Stimulated activated naive CD4-positive, alpha-beta T cell (primary cell): ENCODE measurements around the gene PHLDB3.
"Not testable (repeated sequence)": the region's sequence is repeated elsewhere in the genome, so short reads cannot be mapped to it uniquely, and the experiment has no call there.

Source experiments
- DNase-seq, 6 experiments: peaks; one replicate each; lab custom pipeline; 2025; lab: John Stamatoyannopoulos, UW

The PHLDB3 gene

GRCh38 chr19:43504426-43505185, at the start of gene PHLDB3:
Gene PHLDB3, minus strand, starts transcription at chr19:43504746. Its CDS starts 628 bp downstream, at chr19:43504118.
- peak in 3 of 6 experiments; percentile 27 to 57 (median 52) for DNase-seq

DNA sequence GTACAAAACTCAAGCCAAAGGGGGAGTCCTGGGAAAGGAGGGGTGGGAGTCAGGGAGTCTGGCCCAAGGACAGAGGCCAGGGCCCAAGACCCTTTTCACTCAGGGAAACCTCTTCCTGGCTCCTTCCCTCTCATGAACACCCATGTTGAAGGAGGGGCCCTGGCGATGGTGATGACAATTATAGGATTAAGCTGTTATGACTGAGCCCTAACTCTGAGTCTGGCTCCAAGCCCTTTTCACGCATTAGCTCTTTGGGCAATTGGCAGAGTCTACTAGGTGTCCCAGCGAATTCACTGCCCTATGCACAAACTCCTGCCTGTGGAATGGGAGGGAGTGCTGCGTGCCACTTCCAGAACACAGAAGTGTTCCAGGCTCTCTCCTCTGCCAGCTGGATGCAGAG, 49.1 kb upstream of the PHLDB3 start:
- no peak for DNase-seq

DNA sequence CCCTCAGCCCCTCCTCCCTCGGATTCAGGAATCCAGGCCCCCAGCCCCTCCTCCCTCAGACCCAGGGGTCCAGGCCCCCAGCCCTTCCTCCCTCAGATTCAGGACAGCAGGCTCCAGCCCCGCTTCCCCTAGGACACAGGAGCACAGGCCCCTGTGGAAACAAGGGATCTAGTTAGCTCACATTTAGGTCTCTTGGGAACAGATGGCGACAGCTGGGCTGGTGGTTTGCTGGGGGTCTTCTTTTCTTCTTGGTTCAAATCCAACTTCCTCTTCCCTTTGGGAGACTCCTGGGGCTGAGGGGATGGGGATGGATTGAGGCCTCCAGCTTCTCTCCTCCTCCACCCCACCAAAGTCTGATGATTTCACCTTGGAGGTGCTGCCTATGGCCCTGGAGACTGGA, 48.1 kb upstream of the PHLDB3 start:
- DNase-seq = no peak

GRCh38 chr19:43552198-43552450, 47.6 kb upstream of the PHLDB3 start:
- no peak for DNase-seq

GRCh38 chr19:43551399-43552197, 47.1 kb upstream of the PHLDB3 start:
- no peak for DNase-seq

DNA sequence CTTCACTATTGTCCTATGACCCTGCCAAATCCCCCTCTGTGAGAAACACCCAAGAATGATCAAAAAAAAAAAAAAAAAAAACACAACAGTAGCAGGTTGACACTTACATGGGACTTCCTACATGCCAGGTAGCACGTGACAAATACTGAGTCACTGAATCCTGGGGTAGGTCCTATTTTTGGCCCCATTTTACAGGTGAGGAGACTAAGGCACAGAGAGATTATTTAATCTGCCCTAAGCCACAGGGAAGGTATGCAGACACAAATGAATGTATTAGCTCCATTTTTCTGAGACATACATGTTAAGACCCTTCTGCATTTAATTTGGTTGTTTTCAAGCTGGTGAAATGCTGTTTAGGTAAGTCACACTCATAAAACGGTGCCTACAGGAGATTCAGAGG, 44.2 kb upstream of the PHLDB3 start:
- no peak for DNase-seq

DNA sequence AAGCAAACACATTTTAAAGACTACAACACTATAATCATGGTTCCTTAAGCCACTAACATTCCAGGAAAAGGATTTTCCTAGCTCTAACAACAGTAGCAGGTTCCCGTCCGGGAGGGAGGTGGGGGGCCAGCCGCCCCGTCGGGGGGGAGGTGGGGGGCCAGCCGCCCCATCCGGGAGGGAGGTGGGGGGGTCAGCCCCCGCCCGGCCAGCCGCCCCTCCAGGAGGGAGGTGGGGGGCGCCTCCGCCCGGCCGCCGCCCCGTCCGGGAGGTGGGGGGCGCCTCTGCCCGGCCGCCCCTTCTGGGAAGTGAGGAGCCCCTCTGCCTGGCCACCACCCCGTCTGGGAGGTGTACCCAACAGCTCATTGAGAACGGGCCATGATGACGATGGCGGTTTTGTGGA, 43.4 kb upstream of the PHLDB3 start:
- DNase-seq = not testable (repeated sequence)

GRCh38 chr19:43546581-43546980, 42.0 kb upstream of the PHLDB3 start:
- no peak for DNase-seq

- DNase-seq = no peak
Measured at GRCh38 chr19:43545981-43546380, 41.4 kb upstream of the PHLDB3 start.

DNA sequence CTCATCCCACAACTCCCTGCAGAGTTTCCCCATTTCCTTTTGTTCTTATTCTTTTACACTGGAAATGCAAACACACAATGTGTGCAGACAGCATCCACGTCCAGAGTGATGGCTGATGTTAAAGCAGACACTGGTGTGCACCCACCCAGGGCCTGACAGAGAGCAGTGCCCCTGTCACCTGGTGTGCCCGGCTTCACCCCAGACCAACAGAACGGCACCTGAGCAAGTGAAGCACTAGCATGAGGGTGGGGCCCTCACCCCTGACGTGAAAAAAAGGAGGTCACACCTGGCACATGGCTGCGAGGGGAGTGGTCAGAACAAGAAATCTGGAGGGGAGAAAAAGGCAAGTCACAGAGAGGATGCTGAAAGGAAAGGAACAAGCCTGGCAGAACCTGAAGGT, 40.7 kb upstream of the PHLDB3 start:
- DNase-seq = no peak

DNA sequence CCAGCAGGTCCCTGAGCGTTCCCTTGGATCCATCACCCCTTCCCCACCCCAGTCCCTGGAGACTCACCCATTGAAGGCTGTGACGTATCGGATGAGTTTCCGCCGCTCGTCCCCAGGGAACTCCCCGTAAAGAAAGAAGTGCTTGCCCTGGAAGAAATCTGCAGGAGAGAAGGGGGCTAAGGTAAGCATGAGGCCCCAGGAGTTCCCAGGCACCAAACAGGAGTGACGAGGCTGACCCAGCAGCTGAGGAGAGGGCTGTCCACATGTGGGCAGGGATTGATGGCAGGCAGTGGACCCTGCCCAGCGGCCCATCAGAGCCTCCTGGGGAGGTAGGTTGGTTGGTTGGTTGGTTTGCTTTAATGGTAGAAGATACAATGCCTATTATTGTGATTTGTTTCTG, 39.5 kb upstream of the PHLDB3 start:
- no peak for DNase-seq

- no peak for DNase-seq
Measured at GRCh38 chr19:43541920-43542650, 37.5 kb upstream of the PHLDB3 start.

- no peak for DNase-seq
Measured at GRCh38 chr19:43540381-43540780, 35.8 kb upstream of the PHLDB3 start.

DNA sequence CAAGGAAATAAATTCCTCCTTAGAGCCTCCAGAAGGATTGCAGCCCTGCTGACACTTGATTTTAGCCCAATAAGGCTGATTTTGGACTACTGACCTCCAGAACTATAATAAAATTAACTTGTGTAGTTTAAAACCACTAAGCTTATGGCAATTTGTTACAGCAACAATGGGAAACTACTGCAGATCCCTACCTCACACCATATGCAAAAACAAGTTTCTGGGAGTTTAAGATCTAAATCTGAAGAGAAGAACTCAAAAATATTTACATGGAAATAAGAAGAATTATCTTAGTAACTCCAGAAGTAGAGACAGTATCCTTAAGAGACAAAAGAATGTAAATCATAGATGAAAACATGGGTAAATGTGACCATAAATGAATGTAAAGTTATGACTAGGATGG, 34.4 kb upstream of the PHLDB3 start:
- DNase-seq = no peak

DNA sequence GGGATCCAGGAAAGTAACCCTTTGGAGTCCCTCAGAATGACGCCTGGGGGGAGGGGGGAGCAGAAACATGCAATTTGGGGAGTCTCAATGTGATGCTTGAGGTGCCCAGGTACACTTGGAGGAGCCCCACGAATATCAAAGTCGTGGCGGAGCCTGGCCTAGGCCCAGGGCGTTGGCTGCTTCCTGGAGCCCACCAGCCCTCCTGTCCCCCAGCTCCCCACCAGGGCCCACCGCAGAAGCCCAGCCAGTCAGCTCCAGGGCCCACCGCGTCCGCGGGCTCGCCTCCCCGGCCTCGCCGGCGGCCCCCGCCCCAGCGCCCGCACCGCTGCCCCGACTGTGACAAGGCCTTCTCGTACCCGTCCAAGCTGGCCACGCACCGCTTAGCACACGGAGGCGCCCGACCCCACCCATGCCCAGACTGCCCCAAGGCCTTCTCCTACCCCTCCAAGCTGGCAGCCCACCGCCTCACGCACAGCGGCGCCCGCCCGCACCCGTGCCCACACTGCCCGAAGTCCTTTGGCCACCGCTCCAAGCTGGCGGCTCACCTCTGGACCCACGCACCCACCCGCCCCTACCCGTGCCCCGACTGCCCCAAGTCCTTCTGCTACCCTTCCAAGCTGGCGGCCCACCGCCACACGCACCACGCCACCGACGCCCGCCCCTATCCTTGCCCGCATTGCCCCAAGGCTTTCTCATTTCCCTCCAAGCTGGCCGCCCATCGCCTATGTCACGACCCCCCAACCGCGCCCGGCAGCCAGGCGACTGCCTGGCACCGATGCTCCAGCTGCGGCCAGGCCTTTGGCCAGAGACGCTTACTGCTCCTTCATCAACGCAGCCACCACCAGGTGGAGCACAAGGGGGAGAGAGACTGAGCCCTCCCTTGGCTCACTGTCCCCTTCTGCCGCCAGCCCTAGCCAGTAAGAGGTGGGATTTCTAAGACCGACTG, 30.5 kb upstream of the PHLDB3 start:
- peak in 4 of 6 experiments; percentile 5 to 24 (median 12) for DNase-seq

DNA sequence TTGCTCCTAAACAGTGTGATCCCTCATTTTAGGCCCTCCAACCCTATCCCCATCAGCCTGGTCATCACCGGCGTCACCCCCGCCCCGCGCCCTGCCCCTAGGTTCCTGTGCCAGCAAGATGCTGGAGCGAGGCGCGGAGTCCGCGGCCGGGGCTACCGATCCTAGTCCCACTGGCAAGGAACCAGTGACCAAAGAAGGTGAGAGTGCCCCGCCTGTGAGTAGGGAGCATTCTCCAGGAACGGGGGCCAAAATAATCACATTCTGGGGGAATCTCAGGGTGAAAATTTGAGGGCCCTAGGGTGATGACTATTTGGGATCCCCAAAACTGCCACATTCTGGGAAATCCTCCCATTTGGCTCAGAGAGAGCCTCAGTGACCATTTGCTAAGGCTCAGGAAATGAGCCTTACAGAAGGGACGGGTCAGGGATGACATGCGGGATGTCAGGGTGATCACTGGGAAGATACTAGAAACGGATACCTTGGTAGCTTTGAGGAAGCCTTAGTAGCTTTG, 29.8 kb upstream of the PHLDB3 start:
- no peak for DNase-seq

DNA sequence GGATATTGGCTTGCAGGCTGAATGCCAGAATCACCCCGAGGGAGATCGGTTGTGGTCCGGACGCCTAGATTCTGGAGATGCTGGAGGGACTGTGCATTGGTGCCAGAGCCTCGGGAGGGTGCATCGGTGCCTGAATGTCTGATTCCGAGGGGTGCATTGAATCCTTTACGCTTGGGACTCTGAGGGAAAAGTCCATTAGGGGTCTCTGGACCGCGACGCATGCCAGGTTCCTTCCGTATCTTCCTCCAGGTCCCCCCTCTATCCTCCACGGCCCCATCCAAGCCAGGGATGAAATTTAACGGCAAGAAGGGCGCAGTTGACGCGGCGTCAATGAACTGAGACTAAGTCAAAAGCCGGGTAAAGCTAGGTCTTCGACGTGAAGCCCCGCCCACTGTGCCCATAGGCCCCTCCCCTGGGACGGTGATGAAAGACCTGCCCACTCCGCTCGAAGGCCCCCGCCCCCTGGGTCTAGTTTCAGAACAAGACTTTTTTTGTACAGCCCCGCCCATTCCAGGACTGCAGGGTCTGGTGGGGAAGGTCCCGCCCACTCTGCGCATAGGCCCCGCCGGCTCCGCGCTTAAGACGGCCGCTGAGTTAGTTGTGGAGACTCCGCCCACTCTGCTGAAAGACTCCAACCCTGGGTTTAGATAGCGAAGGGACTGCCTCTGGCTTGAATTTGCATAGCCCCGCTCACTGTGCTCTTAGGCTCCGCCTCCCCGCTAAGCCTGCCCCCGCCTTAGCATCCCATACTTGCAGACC, 29.2 kb upstream of the PHLDB3 start:
- peak; percentile 86 to 95 (median 92) for DNase-seq

GRCh38 chr19:43532962-43533545, 28.5 kb upstream of the PHLDB3 start, which contains the start of gene ZNF575:
Gene ZNF575, plus strand, starts transcription at chr19:43533188. Its CDS starts 1,235 bp downstream, at chr19:43534423.
- DNase-seq = peak; percentile 72 to 86 (median 80)

- DNase-seq = peak in 2 of 6 experiments; percentile 40 to 71
Measured at GRCh38 chr19:43532571-43532961, 28.0 kb upstream of the PHLDB3 start.
